T-cell (primary cell): ENCODE measurements around the gene GPR65. TPM values are rescaled to one million over a fixed set of nuclear protein-coding genes. Genes with fewer than 3 reads are reported as not detected.

Source experiments
- ATAC-seq, 4 experiments: fragments of 200-7000 bp in 3 of 4; fragments of 150-1000 bp in 1 of 4; cut with Tn5 transposase; replicated peaks in 1 of 4; 1 replicate in 3 of 4; 2 replicates in 1 of 4; pipeline ENCODE4 v1.10.0; 2021; ENCODE audit warnings: moderate library complexity in 3 of 4, mild to moderate bottlenecking in 2 of 4, moderate number of reproducible peaks in 1 of 4
- CTCF ChIA-PET, 2 donors: fragments of 300-600 bp; sonication (Branson Sonifier 250); formaldehyde crosslinking; loops; one replicate each; lab custom pipeline; 2022; ENCODE audit warnings: antibody characterized with exemption in 2 of 2; lab: Charles Lee
- POLR2A ChIA-PET, 2 donors: fragments of 300-600 bp; sonication (Branson Sonifier 250); formaldehyde crosslinking; loops; one replicate each; lab custom pipeline; 2022; ENCODE audit warnings: antibody characterized with exemption in 2 of 2; lab: Charles Lee
- DNase-seq, 35 experiments: peaks; one replicate each; pipeline versions ENCODE4 v3.0.0 to v3.0.0-alpha.2; 2013 to 2023
- H3K27ac ChIP-seq: one replicate; pipeline ENCODE4 v1.5.1; 2013; ENCODE audit warnings: low read length
- H3K27me3 ChIP-seq, 2 experiments: replicated peaks in 1 of 2; 1 replicate in 1 of 2; 2 replicates in 1 of 2; pipeline versions ENCODE4 v1.6.1 to v1.7.0; 2013; ENCODE audit warnings: low read length in 1 of 2, mixed read lengths in 1 of 2; ENCODE audit not compliant: control insufficient read depth in 2 of 2, insufficient read depth in 2 of 2; ENCODE audit errors: extremely low read depth in 1 of 2
- H3K36me3 ChIP-seq, 2 donors: 1 replicate in 1 of 2; 2 replicates in 1 of 2; pipeline versions ENCODE4 v1.6.1 to v1.7.0; 2013; ENCODE audit warnings: low read length in 1 of 2; ENCODE audit not compliant: control insufficient read depth in 2 of 2, insufficient read depth in 1 of 2; ENCODE audit errors: extremely low read depth in 1 of 2
- H3K4me1 ChIP-seq, 2 experiments: 1 replicate in 1 of 2; 2 replicates in 1 of 2; pipeline versions ENCODE4 v1.6.1 to v1.7.0; 2013; ENCODE audit warnings: low read length in 2 of 2, mixed read lengths in 1 of 2; ENCODE audit not compliant: insufficient read depth in 2 of 2, control insufficient read depth in 1 of 2; ENCODE audit errors: extremely low read depth in 1 of 2
- H3K4me3 ChIP-seq, 2 donors: 1 replicate in 1 of 2; 2 replicates in 1 of 2; pipeline versions ENCODE4 v1.5.1 to v1.7.0; 2013; ENCODE audit warnings: mild to moderate bottlenecking in 2 of 2, low read length in 1 of 2, moderate library complexity in 1 of 2; ENCODE audit not compliant: control insufficient read depth in 1 of 2; ENCODE audit errors: extremely low read depth in 1 of 2
- H3K9me3 ChIP-seq: 2 replicates; pipeline ENCODE4 v1.7.0; 2013
- H3K27ac Mint-ChIP-seq, 2 donors: one replicate each; pipeline ENCODE4 v1.8.0; 2020 to 2021; ENCODE audit warnings: mild to moderate bottlenecking in 2 of 2, mixed read lengths in 2 of 2
- H3K27me3 Mint-ChIP-seq, 2 donors: one replicate each; pipeline ENCODE4 v1.8.0; 2021 to 2022; ENCODE audit warnings: mixed read lengths in 2 of 2
- H3K36me3 Mint-ChIP-seq: one replicate; pipeline ENCODE4 v1.8.0; 2021; ENCODE audit warnings: mixed read lengths
- H3K4me1 Mint-ChIP-seq, 3 donors: one replicate each; pipeline ENCODE4 v1.8.0; 2020 to 2022; ENCODE audit warnings: mixed read lengths in 3 of 3, mild to moderate bottlenecking in 1 of 3
- H3K4me3 Mint-ChIP-seq, 3 donors: one replicate each; pipeline ENCODE4 v1.8.0; 2020 to 2022; ENCODE audit warnings: mild to moderate bottlenecking in 3 of 3, mixed read lengths in 3 of 3, moderate library complexity in 3 of 3
- H3K9me3 Mint-ChIP-seq, 3 donors: one replicate each; pipeline ENCODE4 v1.8.0; 2020 to 2022; ENCODE audit warnings: mixed read lengths in 3 of 3
- WGBS: methylation state at CpG from one replicate; pipeline ENCODE4 v1.1.5; 2013; ENCODE audit warnings: missing lambda C conversion rate; ENCODE audit not compliant: insufficient coverage; 5-methylcytosine and 5-hydroxymethylcytosine counted together
- total RNA-seq, 35 experiments: library from RNA in 6 of 35; stranded (reverse) in 6 of 35; fragments of 120-200 nt in 1 of 35; gene quantifications; one replicate each; pipeline versions ENCODE4 v1.2.1 to v1.2.4 and lab custom pipeline; 2013 to 2026

Gene GPR65, protein sequence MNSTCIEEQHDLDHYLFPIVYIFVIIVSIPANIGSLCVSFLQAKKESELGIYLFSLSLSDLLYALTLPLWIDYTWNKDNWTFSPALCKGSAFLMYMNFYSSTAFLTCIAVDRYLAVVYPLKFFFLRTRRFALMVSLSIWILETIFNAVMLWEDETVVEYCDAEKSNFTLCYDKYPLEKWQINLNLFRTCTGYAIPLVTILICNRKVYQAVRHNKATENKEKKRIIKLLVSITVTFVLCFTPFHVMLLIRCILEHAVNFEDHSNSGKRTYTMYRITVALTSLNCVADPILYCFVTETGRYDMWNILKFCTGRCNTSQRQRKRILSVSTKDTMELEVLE
- 10 to 100 TPM in 3 of 5 donors, 1 to 10 TPM in 2; 8.3 to 13.4 (median 10.9) TPM for total RNA-seq
- 38.5 TPM for total RNA-seq (2013)
- total RNA-seq (lab: John Stamatoyannopoulos, UW) = 21.7 to 73.8 (median 45.2) reads per million in 29 experiments

DNA sequence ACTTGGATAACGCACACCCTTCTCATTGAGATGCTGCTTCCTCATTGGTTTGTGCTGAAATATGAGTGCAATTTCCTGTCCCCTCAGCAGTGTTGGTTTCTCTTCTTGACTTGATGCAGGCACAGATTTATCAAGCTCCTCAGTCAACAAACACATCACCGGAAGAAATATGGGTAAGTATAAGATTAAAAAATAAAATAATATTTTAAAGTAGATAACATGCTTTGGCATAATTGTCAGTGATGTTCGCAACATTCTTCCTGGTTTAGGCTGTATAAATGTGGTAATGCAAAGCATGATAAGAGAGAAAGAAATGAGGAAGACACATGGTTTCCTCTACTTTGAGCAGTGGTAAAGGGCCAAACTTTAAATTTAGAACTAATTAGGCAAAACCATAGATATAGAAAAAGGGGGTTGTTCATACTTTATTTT is at the start of gene GPR65:
GPR65 (plus strand) TSS at position 86 of the 432 bp plus-strand sequence. CDS start 5,713 bp downstream, outside the sequence.
- ATAC-seq (peak; percentile 60 to 71 (median 66)), DNase-seq (peak in 28 of 35 experiments; percentile 7 to 83 (median 36))
- H3K27me3 Mint-ChIP-seq = no peaks in the 10 kb centered on the region
- peak within 1 kb of the TSS; percentile 96 to 97 for H3K27ac Mint-ChIP-seq
- CTCF ChIA-PET = interaction anchor here in 1 of 2 donors (0.5 to 2.9 kb wide), 6 partner anchors 10 to 202 kb away, joined by 3 to 15 read pairs (median 8); partner anchors contain the start of gene GALC
- POLR2A ChIA-PET = interaction anchor here (0.8 to 4.1 kb wide), 4 partner anchors 10 to 53 kb away, joined by 3 to 59 read pairs (median 20); partner anchors contain the start of gene GALC (in 1 of the 2)
- WGBS = no CpG with 5 or more reads among the region's 3 CpGs
- Histone ChIP-seq H3K27ac (peak within 1 kb of the TSS; percentile 96), H3K4me3 (peak within 1 kb of the TSS; percentile 57 to 74), H3K4me1 (peaks cover 25 to 57% of the 10 kb centered on the region in 2 experiments), H3K9me3 (no peaks in the 10 kb centered on the region), H3K36me3 (peaks cover 0 to 9% of the 10 kb centered on the region in 2 donors), H3K27me3 (no peaks in the 10 kb centered on the region)
- peaks cover 57 to 61% (median 59%) of the 10 kb centered on the region in 3 donors for H3K4me1 Mint-ChIP-seq
- no peaks in the 10 kb centered on the region for H3K9me3 Mint-ChIP-seq
- H3K36me3 Mint-ChIP-seq = peaks cover 11% of the 10 kb centered on the region
- H3K4me3 Mint-ChIP-seq = peak within 1 kb of the TSS; percentile 80 to 87 (median 83)

DNA sequence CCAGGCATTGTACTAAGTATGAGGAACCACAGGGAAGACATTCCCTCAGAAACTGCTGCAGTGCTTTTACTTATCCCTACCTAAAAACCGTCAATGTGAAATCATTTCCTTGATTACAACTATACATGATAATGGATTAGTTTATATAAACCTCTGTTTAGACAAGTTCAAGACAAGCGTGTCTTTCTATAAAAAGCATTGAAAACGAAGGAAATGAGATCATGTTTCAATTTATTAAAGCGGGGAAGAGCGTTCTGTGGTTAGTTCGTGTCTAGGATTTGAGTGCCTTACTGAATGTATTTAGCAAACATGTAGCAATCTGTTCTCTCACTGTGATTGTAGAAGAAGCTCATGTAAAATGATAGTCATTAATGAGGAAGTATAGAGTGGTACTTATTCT is 49.4 kb upstream of the GPR65 start:
- CTCF ChIA-PET = interaction anchor here (0.6 to 1.2 kb wide), 3 partner anchors 9 to 237 kb away, joined by 3 to 4 read pairs (median 3); no protein-coding TSS in a partner anchor
- Histone ChIP-seq H3K36me3 (peaks cover 0 to 4% of the 10 kb centered on the region in 2 donors), H3K27me3 (no peaks in the 10 kb centered on the region), H3K27ac (no peak overlapping the region), H3K4me1 (peaks cover 7 to 11% of the 10 kb centered on the region in 2 experiments), H3K9me3 (no peaks in the 10 kb centered on the region), H3K4me3 (no peak overlapping the region)
- Mint-ChIP-seq H3K36me3 (peaks cover 42% of the 10 kb centered on the region), H3K4me3 (no peak overlapping the region), H3K9me3 (peaks cover 0 to 11% (median 3%) of the 10 kb centered on the region in 3 donors), H3K27ac (peak overlapping the region; percentile 63 to 96), H3K27me3 (no peaks in the 10 kb centered on the region), H3K4me1 (peaks cover 24 to 78% (median 64%) of the 10 kb centered on the region in 3 donors)
- POLR2A ChIA-PET = no interaction called here
- ATAC-seq = no peak
- DNase-seq = no peak
- WGBS = 72% methylated on average over 5 of the region's 6 CpGs

DNA sequence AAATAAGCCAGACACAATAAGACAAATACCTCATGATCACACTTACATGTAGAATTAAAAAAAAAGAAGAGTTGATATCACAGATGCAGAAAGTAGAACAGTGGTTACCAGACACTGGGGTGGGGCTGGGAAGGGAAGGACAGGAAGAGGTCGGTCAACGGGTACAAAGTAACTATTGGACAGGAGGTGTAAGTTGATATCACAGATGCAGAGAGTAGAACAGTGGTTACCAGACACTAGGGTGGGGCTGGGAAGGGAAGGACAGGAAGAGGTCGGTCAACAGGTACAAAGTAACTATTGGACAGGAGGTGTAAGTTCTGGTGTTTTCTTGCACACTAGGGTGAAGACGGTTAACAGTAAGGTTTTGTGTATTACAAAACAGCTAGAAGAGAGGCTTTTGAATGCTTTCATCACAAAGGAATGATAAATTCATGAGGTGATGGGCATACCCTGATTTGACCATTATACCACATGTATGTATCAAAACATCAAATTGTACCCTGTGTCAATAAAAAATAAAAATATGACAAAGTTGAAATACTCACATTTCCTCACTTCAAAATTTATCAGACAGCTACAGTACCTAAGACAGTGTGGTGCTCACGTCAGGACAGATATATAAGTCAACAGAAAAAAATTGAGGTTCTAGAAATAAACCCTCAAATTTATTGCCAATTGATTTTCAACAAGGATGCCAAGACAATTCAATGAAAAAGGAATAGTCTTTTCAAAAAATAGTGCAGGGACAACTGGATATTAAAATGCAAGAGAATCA is 44.7 kb upstream of the GPR65 start:
- Mint-ChIP-seq H3K4me1 (peaks cover 0 to 53% (median 32%) of the 10 kb centered on the region in 3 donors), H3K36me3 (peaks cover 77% of the 10 kb centered on the region), H3K27me3 (no peaks in the 10 kb centered on the region), H3K27ac (peak overlapping the region; percentile 68 to 85), H3K4me3 (no peak overlapping the region), H3K9me3 (peaks cover 0 to 18% (median 3%) of the 10 kb centered on the region in 3 donors)
- no peaks in the 10 kb centered on the region for H3K27me3 ChIP-seq
- peak in 3 of 4 experiments; percentile 51 to 81 (median 74) for ATAC-seq
- H3K4me3 ChIP-seq = peak overlapping the region in 1 of 2 donors; percentile 2
- CTCF ChIA-PET = interaction anchor here in 1 of 2 donors (1.2 kb wide), 2 partner anchors 14 to 15 kb away, joined by 5 to 6 read pairs; no protein-coding TSS in a partner anchor
- WGBS = 59% methylated on average over 3 of the region's 5 CpGs
- POLR2A ChIA-PET = interaction anchor here in 1 of 2 donors (0.7 to 1.2 kb wide), 2 partner anchors 35 to 46 kb away, joined by 3 to 5 read pairs; no protein-coding TSS in a partner anchor
- H3K27ac ChIP-seq = peak overlapping the region; percentile 80
- peaks cover 0 to 20% of the 10 kb centered on the region in 2 donors for H3K36me3 ChIP-seq
- H3K9me3 ChIP-seq = no peaks in the 10 kb centered on the region
- H3K4me1 ChIP-seq = peaks cover 0 to 8% of the 10 kb centered on the region in 2 experiments
- peak in 28 of 35 experiments; percentile 1 to 54 (median 10) for DNase-seq

DNA sequence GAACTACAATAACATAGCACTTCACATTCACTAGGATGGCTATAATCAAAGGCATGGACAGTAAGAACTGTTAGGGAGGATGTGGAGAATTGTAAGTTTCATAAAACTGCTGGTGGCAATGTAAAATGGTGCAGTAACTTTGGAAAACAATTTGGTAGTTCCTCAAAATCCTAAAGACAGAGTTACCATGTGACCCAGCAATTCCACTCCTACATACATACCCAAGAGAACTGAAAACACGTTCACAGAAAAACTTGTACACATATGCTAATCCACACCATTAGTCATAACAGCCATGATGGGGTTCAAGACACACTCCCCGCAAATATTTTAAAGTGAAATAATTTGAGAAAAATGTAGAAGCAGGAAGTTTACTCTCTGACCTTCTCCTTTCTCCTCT is 43.7 kb upstream of the GPR65 start:
- no peak for ATAC-seq
- H3K36me3 Mint-ChIP-seq = peaks cover 83% of the 10 kb centered on the region
- H3K9me3 ChIP-seq = no peaks in the 10 kb centered on the region
- H3K36me3 ChIP-seq = peaks cover 0 to 26% of the 10 kb centered on the region in 2 donors
- no peaks in the 10 kb centered on the region for H3K27me3 ChIP-seq
- no peaks in the 10 kb centered on the region for H3K27me3 Mint-ChIP-seq
- CTCF ChIA-PET = interaction anchor here in 1 of 2 donors (0.7 kb wide), 1 partner anchor 114 kb away, joined by 3 read pairs; no protein-coding TSS in a partner anchor
- peaks cover 0 to 44% (median 25%) of the 10 kb centered on the region in 3 donors for H3K4me1 Mint-ChIP-seq
- no peak overlapping the region for H3K4me3 ChIP-seq
- H3K27ac Mint-ChIP-seq = peak overlapping the region; percentile 83 to 85
- WGBS = no CpG with 5 or more reads among the region's 2 CpGs
- peaks cover 0 to 18% (median 3%) of the 10 kb centered on the region in 3 donors for H3K9me3 Mint-ChIP-seq
- POLR2A ChIA-PET = no interaction called here
- H3K27ac ChIP-seq = peak overlapping the region; percentile 80
- DNase-seq = no peak
- no peak overlapping the region for H3K4me3 Mint-ChIP-seq
- H3K4me1 ChIP-seq = peaks cover 0 to 8% of the 10 kb centered on the region in 2 experiments

DNA sequence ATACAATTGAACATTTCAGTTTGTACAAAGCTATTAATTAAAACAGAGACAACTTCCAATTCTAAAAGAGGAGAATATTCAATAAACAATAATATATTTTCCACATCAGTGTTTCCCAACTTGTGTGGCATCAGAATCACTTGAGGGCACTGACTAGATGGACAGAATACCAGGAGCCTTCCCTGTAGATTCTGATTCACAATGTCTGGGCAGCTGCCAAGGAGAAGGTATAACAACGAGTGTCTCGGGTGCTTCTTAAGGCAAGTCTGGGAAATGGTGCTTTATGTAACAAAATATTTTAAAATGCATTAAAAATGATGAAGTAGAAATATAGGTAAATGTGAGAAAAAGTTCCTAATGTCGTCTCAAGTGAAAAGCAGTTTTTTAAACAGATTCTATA is 38.1 kb upstream of the GPR65 start:
- Histone ChIP-seq H3K9me3 (no peaks in the 10 kb centered on the region), H3K4me1 (no peaks in the 10 kb centered on the region), H3K36me3 (peaks cover 0 to 38% of the 10 kb centered on the region in 2 donors), H3K27ac (no peak overlapping the region), H3K27me3 (no peaks in the 10 kb centered on the region), H3K4me3 (no peak overlapping the region)
- WGBS = 100% methylated on average over 2 of the region's 3 CpGs
- peaks cover 65% of the 10 kb centered on the region for H3K36me3 Mint-ChIP-seq
- H3K27ac Mint-ChIP-seq = no peak overlapping the region
- ChIA-PET POLR2A (no interaction called here), CTCF (no interaction called here)
- no peak for ATAC-seq
- no peaks in the 10 kb centered on the region for H3K9me3 Mint-ChIP-seq
- H3K4me1 Mint-ChIP-seq = peaks cover 0 to 4% (median 0%) of the 10 kb centered on the region in 3 donors
- H3K4me3 Mint-ChIP-seq = no peak overlapping the region
- H3K27me3 Mint-ChIP-seq = no peaks in the 10 kb centered on the region
- DNase-seq = no peak
